Erythroblast (primary cell): ENCODE data around the gene ZNF512B.
A peak's percentile ranks its signal among the peaks of the same experiment; 100 is the strongest.
"Not testable (repeated sequence)": the region's sequence is repeated elsewhere in the genome, so short reads cannot be mapped to it uniquely, and the experiment has no call there.

Experiments
- DNase-seq, 2 experiments: peaks; one replicate each; lab custom pipeline; 2025; lab: John Stamatoyannopoulos, UW
- GATA1 ChIP-seq: IDR thresholded peaks from 2 replicates; pipeline ENCODE4 v1.6.1; 2011; ENCODE audit warnings: low read depth, mild to moderate bottlenecking, control low read depth, low read length, moderate library complexity
- POLR2A ChIP-seq: IDR thresholded peaks from 2 replicates; pipeline ENCODE4 v1.6.1; 2011; ENCODE audit warnings: mild to moderate bottlenecking, low read length

ZNF512B gene

GRCh38 chr20:63973160-63973479, 3.4 kb upstream of the ZNF512B start:
- no peak for TF ChIP-seq GATA1
- no peak for TF ChIP-seq POLR2A
- no peak for DNase-seq

- TF ChIP-seq POLR2A (no peak), GATA1 (no peak)
- DNase-seq, result no peak
Observed at GRCh38 chr20:63972312-63973159, 2.8 kb upstream of the ZNF512B start.

- not testable (repeated sequence) for DNase-seq
Observed at GRCh38 chr20:63971960-63972311, 2.2 kb upstream of the ZNF512B start.

GRCh38 chr20:63970714-63971431, 1.1 kb upstream of the ZNF512B start:
- no peak for TF ChIP-seq GATA1
- TF ChIP-seq POLR2A, result no peak
- DNase-seq, result no peak

- DNase-seq, result peak in 1 of 2 experiments; percentile 19
- TF ChIP-seq GATA1, result no peak
- no peak for TF ChIP-seq POLR2A
Observed at GRCh38 chr20:63968928-63969760, 586 bp downstream of the ZNF512B start.

GRCh38 chr20:63968136-63968927, 1.4 kb downstream of the ZNF512B start:
- no peak for TF ChIP-seq POLR2A
- no peak for TF ChIP-seq GATA1
- DNase-seq, result no peak

- TF ChIP-seq POLR2A (no peak), GATA1 (no peak)
- no peak for DNase-seq
Observed at GRCh38 chr20:63967330-63968135, 2.2 kb downstream of the ZNF512B start.

GRCh38 chr20:63966944-63967322, 2.8 kb downstream of the ZNF512B start:
- no peak for DNase-seq
- TF ChIP-seq GATA1, result no peak
- no peak for TF ChIP-seq POLR2A

GRCh38 chr20:63966172-63966943, 3.4 kb downstream of the ZNF512B start:
- no peak for DNase-seq
- TF ChIP-seq GATA1, result no peak
- no peak for TF ChIP-seq POLR2A

GRCh38 chr20:63964412-63964811, 5.3 kb downstream of the ZNF512B start:
- no peak for TF ChIP-seq GATA1
- TF ChIP-seq POLR2A, result no peak

GRCh38 chr20:63963784-63964301, 5.9 kb downstream of the ZNF512B start:
- no peak for DNase-seq
- no peak for TF ChIP-seq POLR2A

More at GRCh38 chr20:63964412-63964811, 5.3 kb downstream of the ZNF512B start:
- no peak for DNase-seq

GRCh38 chr20:63963348-63963741, 6.4 kb downstream of the ZNF512B start:
- no peak for TF ChIP-seq POLR2A
- TF ChIP-seq GATA1, result no peak
- no peak for DNase-seq
